Esophagus squamous epithelium (tissue), 4 donors: Measurements from ENCODE around the gene ZDHHC3.

ENCODE experiments used
- POLR2A ChIP-seq, 4 donors: fragments of 450-650 bp; IDR thresholded peaks; one replicate each; pipeline ENCODE4 v1.6.1; 2017; ENCODE audit warnings: antibody characterized with exemption in 4 of 4, mild to moderate bottlenecking in 4 of 4, moderate library complexity in 3 of 4
- TF ChIP-seq, protein P1 (sequence below), 6 experiments: fragments of 450-650 bp in 4 of 6; fragments of 200-600 bp in 2 of 6; sonication (generic) in 2 of 6; IDR thresholded peaks; one replicate each; pipeline ENCODE4 v1.5.1; 2016 to 2019; ENCODE audit warnings: antibody characterized with exemption in 6 of 6, mild to moderate bottlenecking in 4 of 6, moderate library complexity in 4 of 6

GRCh38 chr3:44905446-44906157, 70.4 kb downstream of the ZDHHC3 start:
- TF ChIP-seq, protein P1, sequence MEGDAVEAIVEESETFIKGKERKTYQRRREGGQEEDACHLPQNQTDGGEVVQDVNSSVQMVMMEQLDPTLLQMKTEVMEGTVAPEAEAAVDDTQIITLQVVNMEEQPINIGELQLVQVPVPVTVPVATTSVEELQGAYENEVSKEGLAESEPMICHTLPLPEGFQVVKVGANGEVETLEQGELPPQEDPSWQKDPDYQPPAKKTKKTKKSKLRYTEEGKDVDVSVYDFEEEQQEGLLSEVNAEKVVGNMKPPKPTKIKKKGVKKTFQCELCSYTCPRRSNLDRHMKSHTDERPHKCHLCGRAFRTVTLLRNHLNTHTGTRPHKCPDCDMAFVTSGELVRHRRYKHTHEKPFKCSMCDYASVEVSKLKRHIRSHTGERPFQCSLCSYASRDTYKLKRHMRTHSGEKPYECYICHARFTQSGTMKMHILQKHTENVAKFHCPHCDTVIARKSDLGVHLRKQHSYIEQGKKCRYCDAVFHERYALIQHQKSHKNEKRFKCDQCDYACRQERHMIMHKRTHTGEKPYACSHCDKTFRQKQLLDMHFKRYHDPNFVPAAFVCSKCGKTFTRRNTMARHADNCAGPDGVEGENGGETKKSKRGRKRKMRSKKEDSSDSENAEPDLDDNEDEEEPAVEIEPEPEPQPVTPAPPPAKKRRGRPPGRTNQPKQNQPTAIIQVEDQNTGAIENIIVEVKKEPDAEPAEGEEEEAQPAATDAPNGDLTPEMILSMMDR (IDR thresholded peaks at IDR 0.05), result no peak
- no peak for TF ChIP-seq POLR2A (IDR thresholded peaks at IDR 0.05)
